Stimulated activated CD4-positive, alpha-beta T cell treated with anti-CD3 and anti-CD28 coated beads, Interleukin-1b, Interleukin-23, amount 100 ng/mL, for 24 hours (primary cell): ENCODE measurements around the gene BIRC5.
"Not testable (repeated sequence)": the region's sequence is repeated elsewhere in the genome, so short reads cannot be mapped to it uniquely, and the experiment has no call there.

Source experiments
- DNase-seq, 4 experiments: peaks; one replicate each; pipeline ENCODE4 v3.0.0-alpha.2; 2020; ENCODE audit warnings: low read depth in 4 of 4, low spot score in 1 of 4

The BIRC5 gene

GRCh38 chr17:78214016-78214705 lies at the start of gene BIRC5:
TSS of gene BIRC5 (plus strand) at chr17:78214253. CDS start at chr17:78214317, 64 bp downstream.
- peak; percentile 86 to 92 (median 90) for DNase-seq

GRCh38 chr17:78164748-78165607 lies 49.1 kb upstream of the BIRC5 start:
- no peak for DNase-seq

DNA sequence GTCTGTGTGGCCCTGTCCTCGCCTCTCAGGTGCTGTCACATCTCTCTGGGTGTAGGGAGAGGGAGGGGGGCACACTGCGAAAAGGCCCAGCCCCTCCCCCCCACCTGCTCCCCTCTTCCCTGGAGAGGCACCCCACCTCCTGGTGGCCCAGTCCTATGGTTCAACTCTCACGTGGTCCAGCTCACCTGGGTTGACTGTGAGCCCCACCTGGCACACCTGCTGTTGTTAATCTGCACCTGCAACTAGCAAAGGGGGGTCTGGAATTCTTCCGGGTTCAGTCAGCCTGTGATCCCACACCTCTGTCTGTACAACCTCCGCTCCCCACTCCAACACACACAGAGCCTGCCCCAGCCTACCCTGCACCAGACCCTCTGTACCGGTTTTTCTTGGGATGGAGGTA lies 47.6 kb upstream of the BIRC5 start:
- DNase-seq, result no peak

DNA sequence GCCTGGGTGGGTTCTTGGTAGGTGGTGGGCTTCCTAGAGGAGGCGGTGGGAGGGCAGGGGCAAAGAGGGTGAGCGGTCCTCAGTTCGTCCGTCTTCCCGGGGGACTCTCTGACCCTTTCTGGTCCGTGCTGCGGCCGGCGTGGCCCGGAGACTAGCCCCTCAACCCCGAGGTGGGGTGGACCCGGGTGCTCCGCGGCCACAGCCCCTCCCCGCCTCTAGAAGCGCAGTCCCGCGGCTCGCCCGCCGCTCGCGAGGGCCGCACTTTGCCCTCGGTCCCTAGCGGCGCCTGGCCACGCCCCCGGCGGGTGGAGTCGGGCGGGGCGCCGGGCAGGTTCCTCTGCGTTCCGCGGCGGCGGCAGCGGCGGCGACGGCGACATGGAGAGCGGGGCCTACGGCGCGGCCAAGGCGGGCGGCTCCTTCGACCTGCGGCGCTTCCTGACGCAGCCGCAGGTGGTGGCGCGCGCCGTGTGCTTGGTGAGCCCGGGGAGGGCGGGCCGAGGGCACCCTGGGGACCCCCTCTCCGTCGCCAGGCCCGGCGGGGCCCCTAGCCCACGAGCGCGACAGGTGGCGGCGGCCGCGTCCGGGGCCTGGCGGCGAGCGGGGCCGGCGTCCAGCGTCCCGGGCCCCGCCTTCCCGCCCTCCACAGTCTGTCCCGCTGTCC lies 45.7 kb upstream of the BIRC5 start, which contains the start of gene SYNGR2:
Gene SYNGR2, plus strand, starts transcription at position 340 of the 661 bp plus-strand sequence. Its CDS starts 36 bp downstream, at position 376.
- DNase-seq, result peak; percentile 71 to 82 (median 78)

- peak in 3 of 4 experiments; percentile 42 to 58 (median 45) for DNase-seq
Observed at GRCh38 chr17:78168903-78169793, 44.9 kb upstream of the BIRC5 start.

DNA sequence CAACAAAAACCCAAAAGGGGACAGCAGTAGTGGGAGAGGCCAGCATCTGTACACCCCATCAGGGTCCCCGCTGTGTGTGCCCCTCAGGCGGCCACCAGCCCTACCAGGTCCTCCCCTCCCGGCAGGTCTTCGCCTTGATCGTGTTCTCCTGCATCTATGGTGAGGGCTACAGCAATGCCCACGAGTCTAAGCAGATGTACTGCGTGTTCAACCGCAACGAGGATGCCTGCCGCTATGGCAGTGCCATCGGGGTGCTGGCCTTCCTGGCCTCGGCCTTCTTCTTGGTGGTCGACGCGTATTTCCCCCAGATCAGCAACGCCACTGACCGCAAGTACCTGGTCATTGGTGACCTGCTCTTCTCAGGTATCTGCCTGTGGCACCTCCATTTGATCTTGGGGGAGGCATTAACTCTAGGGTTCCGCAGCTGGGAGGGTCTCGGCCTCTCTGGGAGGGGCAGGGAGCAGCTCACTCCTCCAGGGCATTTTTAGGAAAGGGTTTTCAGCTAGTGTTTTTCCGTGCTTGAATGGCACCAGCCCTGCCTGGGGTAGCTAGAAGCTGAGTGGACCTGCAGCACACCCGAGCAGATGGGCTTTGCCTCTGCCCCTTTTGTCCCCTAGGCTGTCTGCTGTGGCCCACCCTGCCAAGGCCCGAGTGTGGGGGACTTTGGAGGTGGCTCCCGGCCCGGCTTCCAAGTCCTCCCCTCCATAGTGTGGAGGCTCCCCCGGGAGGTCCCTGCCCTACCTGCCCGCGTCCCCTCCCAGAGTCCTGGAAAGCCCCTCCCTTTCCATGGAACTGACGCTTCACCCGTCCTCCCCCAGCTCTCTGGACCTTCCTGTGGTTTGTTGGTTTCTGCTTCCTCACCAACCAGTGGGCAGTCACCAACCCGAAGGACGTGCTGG lies 43.1 kb upstream of the BIRC5 start:
- no peak for DNase-seq

- not testable (repeated sequence) for DNase-seq
Observed at GRCh38 chr17:78171591-78172248, 42.3 kb upstream of the BIRC5 start.

DNA sequence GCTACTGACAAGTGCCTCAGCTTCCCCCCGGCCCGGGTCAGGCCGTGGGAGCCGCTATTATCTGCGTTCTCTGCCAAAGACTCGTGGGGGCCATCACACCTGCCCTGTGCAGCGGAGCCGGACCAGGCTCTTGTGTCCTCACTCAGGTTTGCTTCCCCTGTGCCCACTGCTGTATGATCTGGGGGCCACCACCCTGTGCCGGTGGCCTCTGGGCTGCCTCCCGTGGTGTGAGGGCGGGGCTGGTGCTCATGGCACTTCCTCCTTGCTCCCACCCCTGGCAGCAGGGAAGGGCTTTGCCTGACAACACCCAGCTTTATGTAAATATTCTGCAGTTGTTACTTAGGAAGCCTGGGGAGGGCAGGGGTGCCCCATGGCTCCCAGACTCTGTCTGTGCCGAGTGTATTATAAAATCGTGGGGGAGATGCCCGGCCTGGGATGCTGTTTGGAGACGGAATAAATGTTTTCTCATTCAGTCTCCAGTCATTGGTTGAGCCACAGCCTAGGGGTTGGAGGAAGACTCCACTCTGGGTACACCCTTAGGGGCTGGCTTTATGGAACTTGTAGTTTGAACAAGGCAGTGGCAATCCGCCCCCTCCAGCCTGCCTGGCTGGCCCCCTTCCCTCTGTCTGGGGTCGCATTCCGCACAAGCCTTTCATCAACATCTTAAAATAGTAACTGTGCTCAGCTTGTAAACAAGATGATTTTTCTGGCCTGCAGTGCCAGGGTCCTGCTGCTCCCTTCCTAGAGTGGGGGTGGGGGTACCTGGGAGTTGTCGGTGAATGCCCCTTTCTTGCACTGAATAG lies 41.6 kb upstream of the BIRC5 start:
- DNase-seq, result no peak

GRCh38 chr17:78173097-78173715 lies 40.8 kb upstream of the BIRC5 start:
- no peak for DNase-seq

DNA sequence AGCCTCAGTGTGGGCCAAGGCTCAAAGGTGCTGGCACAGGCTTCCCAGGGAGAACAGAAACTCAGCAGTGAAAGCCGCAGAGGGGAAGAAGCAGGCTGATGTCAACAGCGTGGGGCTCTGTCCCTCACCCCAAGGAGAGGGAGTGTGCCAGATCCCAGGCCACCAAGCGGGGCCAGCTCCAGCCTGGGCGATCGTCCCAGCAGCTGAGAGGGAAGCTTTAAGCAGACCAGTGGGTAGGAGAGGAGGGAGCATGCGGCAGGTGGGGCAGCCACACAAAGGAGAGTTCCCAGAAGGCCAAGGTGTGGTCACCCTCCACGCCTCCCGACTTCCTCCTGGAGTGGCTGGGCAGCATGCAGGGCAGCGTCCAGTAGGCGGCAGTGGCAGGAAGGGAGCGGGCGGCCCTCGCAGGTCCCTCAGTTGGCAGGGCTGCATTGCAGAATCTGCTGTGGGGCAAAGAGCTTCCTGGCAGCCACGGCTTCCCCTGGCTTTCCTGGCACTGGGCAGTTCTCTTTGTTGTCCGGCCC lies 39.6 kb upstream of the BIRC5 start:
- DNase-seq, result no peak

GRCh38 chr17:78174870-78175642 lies 39.0 kb upstream of the BIRC5 start:
- no peak for DNase-seq

DNA sequence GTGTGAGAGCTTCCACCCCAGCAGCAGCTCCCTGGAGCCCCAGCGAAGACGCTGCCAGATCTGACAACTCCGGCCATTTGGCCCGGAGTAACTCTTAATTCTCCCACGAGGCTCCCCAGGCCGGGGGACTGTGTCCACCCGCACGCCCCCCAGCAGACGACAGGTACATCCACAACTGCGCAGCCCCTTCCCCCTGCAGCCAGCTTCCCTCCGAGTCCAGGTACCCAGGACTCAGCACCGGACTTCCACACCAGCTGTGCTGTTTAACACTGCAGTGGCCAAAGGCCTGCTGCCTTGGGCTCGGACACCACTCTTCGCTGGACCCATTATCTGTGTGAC lies 38.4 kb upstream of the BIRC5 start:
- no peak for DNase-seq

- peak; percentile 47 to 69 (median 58) for DNase-seq
Observed at GRCh38 chr17:78176548-78177025, 37.5 kb upstream of the BIRC5 start.

- DNase-seq, result no peak
Observed at GRCh38 chr17:78179372-78179771, 34.7 kb upstream of the BIRC5 start.

GRCh38 chr17:78180083-78180482 lies 34.0 kb upstream of the BIRC5 start:
- DNase-seq, result no peak

DNA sequence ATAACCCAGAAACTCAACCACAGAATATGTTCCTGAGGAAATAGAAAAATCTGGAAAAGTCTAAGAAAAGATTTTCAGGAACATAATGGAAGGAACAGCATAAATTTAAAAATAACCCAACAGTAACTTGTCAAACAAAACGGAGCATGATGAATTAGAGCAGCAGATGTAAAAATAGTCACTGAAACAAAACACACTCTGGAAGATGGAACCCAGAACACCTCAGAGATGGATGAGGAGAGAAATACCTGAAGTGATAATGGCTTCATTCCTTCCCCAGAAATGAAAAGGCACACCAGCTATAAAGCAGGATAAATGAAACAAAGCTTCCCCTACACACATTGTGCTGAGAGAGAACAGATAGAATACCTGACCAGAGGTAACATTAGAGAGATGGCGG lies 33.5 kb upstream of the BIRC5 start:
- DNase-seq, result no peak

GRCh38 chr17:78182504-78182903 lies 31.5 kb upstream of the BIRC5 start:
- no peak for DNase-seq
